Right ventricle myocardium superior (tissue), 1 donor: Measurements from ENCODE around the gene MARVELD1. TPM values are rescaled to one million over a fixed set of nuclear protein-coding genes. Genes with fewer than 3 reads are reported as not detected.
A peak's percentile ranks its signal among the peaks of the same experiment; 100 is the strongest.
"Not testable (repeated sequence)": the region's sequence is repeated elsewhere in the genome, so short reads cannot be mapped to it uniquely, and the experiment has no call there.

Experiments
- ATAC-seq: fragments of 200-7000 bp; cut with Tn5 transposase; one replicate; pipeline ENCODE4 v1.9.1; 2020; ENCODE audit warnings: mild to moderate bottlenecking; ENCODE audit not compliant: poor library complexity
- DNase-seq: peaks from one replicate; pipeline ENCODE4 v3.0.0-alpha.2; 2020
- intact Hi-C: fragments of 100-400 bp; cut with DNase I; formaldehyde crosslinking; loops from one replicate; pipeline ENCODE4 v1.11.2; 2022
- total RNA-seq: library from RNA; stranded (reverse); fragmentation: NEBNext Ultra II Directional; extraction: Animal tissue kit (Norgen Biotek cat#: 25700); gene quantifications from one replicate; pipeline ENCODE4 v1.2.1, GENCODE V29; 2021
- donor health status: DM: no; HTN: yes; CAD: no; lungs with severe emphysema.

MARVELD1 gene
- total RNA-seq, 1 donor from 2014 or later = 6.4 TPM

- intact Hi-C loops = no loop called here
- no peak for ATAC-seq
Measured at GRCh38 chr10:97687785-97688781, 25.4 kb upstream of the MARVELD1 start.

GRCh38 chr10:97689559-97690020, 23.9 kb upstream of the MARVELD1 start:
- intact Hi-C loops = no loop called here
- ATAC-seq = no peak
- DNase-seq = no peak

More at GRCh38 chr10:97687785-97688781, 25.4 kb upstream of the MARVELD1 start:
- no peak for DNase-seq

GRCh38 chr10:97690133-97690532, 23.4 kb upstream of the MARVELD1 start:
- ATAC-seq = no peak
- DNase-seq = no peak
- intact Hi-C loops = no loop called here

- intact Hi-C loops, ATAC-seq, DNase-seq: not testable (repeated sequence)
Measured at GRCh38 chr10:97698072-97698655, 15.4 kb upstream of the MARVELD1 start.

GRCh38 chr10:97701438-97702069, 12.0 kb upstream of the MARVELD1 start:
- no peak for DNase-seq
- ATAC-seq = peak; percentile 95
- intact Hi-C loops = no loop called here

- ATAC-seq (no peak), DNase-seq (no peak)
- intact Hi-C loops = no loop called here
Measured at GRCh38 chr10:97703398-97704067, 10.0 kb upstream of the MARVELD1 start.

- DNase-seq (no peak), ATAC-seq (no peak)
- intact Hi-C loops = no loop called here
Measured at GRCh38 chr10:97704341-97704740, 9.2 kb upstream of the MARVELD1 start.

GRCh38 chr10:97705006-97705670, 8.4 kb upstream of the MARVELD1 start:
- intact Hi-C loops = no loop called here
- DNase-seq (no peak), ATAC-seq (no peak)

GRCh38 chr10:97707134-97707861, 6.2 kb upstream of the MARVELD1 start:
- intact Hi-C loops = no loop called here
- ATAC-seq (no peak), DNase-seq (no peak)

GRCh38 chr10:97708167-97708566, 5.4 kb upstream of the MARVELD1 start:
- ATAC-seq = no peak
- intact Hi-C loops = loop anchor here (2.0 kb wide), 1 partner anchor 23 kb away; no protein-coding TSS in a partner anchor
- DNase-seq = no peak

GRCh38 chr10:97708976-97709946, 4.3 kb upstream of the MARVELD1 start:
- DNase-seq (peak; percentile 66), ATAC-seq (peak; percentile 24)
- intact Hi-C loops = loop anchor here (2.0 kb wide), 1 partner anchor 22 kb away; no protein-coding TSS in a partner anchor

GRCh38 chr10:97711640-97712572, 1.6 kb upstream of the MARVELD1 start:
- ATAC-seq = no peak
- intact Hi-C loops = no loop called here
- DNase-seq = no peak

GRCh38 chr10:97713826-97714400, 383 bp downstream of the MARVELD1 start:
- intact Hi-C loops = no loop called here
- ATAC-seq = peak; percentile 80
- DNase-seq = peak; percentile 86

GRCh38 chr10:97714401-97715258, 1.1 kb downstream of the MARVELD1 start:
- ATAC-seq = peak; percentile 72
- intact Hi-C loops = no loop called here
- peak; percentile 88 for DNase-seq
